Measurements from ENCODE around the gene FAM171A2.

Gene FAM171A2

DNA sequence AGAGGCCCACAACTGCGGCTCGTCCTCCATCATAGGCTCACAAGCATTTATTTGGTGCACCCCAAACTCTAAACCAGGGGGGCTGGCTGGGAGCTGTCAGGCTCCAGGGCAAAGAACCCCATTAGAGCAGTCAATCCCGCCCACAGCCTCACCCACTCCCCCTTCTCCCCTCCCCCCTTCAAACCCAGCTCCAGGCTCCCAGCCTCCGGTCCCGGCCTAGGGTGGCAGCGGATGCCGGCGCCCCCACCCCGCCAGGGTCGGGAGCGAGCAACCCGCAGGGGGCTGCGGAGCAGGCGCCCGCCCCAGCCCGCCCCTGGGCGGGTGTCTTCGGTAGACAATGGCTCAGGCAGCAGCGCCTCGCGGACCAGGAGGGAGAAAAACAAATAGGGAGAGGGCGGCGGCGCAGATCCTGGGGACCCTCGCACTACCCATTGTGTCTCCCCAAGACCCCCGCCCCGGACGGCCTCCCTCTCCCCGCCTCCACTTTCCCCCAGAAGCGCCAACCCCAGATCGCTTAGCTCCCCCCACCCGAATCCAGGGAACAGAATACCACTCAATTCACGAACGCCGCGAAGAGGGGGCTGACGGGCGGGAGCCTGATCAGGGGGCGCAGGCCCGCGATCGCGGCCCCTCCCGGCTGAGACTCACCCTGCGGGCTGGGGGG is 572 bp downstream of the FAM171A2 start:
- DNase-seq (ENCODE audit: low read depth), result no peak
- TF ChIP-seq, protein P1, sequence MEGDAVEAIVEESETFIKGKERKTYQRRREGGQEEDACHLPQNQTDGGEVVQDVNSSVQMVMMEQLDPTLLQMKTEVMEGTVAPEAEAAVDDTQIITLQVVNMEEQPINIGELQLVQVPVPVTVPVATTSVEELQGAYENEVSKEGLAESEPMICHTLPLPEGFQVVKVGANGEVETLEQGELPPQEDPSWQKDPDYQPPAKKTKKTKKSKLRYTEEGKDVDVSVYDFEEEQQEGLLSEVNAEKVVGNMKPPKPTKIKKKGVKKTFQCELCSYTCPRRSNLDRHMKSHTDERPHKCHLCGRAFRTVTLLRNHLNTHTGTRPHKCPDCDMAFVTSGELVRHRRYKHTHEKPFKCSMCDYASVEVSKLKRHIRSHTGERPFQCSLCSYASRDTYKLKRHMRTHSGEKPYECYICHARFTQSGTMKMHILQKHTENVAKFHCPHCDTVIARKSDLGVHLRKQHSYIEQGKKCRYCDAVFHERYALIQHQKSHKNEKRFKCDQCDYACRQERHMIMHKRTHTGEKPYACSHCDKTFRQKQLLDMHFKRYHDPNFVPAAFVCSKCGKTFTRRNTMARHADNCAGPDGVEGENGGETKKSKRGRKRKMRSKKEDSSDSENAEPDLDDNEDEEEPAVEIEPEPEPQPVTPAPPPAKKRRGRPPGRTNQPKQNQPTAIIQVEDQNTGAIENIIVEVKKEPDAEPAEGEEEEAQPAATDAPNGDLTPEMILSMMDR (conservative IDR thresholded peaks at IDR 0.05; ENCODE audit: low read depth, low read length), result no peak
- peak overlapping the region; percentile 71 for H3K4me3 ChIP-seq (ENCODE audit: low read length)

DNA sequence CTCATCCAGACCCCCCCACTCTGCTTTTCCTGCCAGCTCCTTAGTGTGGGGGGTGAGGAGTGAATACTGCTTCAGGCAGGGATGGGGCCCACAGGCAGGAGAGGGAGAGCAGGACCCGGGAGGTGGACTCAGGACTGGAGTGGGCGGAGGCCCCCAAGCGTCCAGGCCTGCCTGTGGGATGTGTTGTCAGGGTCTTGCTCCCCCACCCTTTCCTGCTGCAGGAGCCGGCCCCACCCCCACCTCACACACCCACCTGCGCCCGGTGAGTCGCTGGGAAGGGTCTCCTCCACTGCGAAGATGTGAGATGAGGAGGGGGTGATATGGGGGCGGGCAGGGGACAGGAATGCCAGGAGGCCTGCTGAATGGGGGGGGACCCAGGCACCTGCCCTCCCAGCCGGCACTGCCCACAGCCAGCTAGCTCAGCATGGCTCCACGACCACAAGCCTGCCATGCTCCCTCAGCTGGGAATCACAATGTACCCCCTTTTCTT is 1.1 kb downstream of the FAM171A2 start:
- no peak for DNase-seq (ENCODE audit: low read depth)
- H3K4me3 ChIP-seq (ENCODE audit: low read length), result peak overlapping the region; percentile 71
- TF ChIP-seq, protein P1 (conservative IDR thresholded peaks at IDR 0.05; ENCODE audit: low read depth, low read length), result no peak

DNA sequence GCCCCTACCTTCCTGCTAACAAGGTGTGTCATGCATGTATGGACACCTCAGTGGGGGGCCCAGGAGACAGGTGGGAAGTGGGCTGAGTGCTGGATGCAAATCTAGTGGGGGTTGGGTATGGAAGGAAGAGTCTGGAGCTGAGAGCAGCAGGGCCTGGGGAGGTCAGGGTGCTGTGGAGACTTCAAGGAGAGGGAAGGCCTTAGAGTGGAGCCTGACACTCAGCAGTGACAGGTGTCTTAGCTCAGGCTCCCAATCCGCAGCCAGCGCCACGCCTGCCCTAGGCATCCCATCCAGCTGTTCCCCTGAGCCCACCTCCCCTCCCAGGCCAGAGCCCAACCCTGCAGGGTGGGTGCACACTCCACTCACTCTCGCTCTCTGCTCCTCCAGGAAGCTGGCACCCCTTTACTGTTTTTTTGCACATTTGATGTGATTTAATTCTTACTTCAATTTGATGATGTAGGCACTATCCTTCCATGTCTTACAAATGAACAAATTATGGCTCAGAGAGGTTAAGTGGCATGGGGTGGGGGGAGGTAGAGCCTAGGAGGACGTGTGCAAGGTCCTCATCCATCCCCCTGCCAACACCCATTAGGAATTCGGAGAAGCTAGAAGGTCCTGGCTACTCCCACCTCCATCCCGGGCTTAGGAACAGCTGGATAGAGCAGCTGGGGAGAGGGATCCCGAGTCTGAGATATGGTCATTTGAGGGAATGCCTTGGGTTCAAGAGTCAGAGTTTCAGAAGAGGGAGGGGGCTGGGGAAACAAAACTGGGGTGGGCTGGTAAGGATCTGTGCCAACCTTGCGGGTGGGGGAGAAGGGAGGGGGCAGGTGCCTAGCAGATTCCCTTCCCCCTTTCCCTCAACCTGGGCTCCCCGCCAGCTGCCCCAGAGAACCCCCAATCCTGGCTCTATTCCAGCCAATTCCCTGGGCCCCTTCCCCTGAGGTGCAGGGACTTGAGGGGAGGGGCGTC is 2.1 kb downstream of the FAM171A2 start:
- H3K4me3 ChIP-seq (ENCODE audit: low read length), result peak overlapping the region; percentile 71
- TF ChIP-seq, protein P1 (conservative IDR thresholded peaks at IDR 0.05; ENCODE audit: low read depth, low read length), result no peak
- no peak for DNase-seq (ENCODE audit: low read depth)

DNA sequence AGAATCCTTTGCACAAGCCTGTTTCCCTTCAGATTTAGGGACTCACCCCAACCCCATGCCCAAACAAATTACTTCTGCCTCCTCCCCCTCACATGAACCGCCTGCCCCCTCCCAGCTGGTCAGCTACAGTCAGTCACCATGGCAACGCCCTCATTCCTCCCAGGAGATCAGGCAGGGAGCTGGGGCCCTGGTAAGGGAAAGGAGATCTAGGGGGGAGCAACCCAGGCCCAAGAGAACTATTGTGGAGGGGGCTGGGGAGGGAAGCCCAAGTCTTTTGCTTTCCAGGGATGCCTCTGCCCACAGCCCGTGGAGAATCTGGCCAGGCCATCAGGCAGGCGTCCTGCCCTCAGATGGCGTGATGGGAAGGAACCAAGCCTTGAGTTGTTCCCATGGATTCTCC is 2.8 kb downstream of the FAM171A2 start:
- no peak overlapping the region for H3K4me3 ChIP-seq (ENCODE audit: low read length)
- no peak for DNase-seq (ENCODE audit: low read depth)
- TF ChIP-seq, protein P1 (conservative IDR thresholded peaks at IDR 0.05; ENCODE audit: low read depth, low read length), result no peak

DNA sequence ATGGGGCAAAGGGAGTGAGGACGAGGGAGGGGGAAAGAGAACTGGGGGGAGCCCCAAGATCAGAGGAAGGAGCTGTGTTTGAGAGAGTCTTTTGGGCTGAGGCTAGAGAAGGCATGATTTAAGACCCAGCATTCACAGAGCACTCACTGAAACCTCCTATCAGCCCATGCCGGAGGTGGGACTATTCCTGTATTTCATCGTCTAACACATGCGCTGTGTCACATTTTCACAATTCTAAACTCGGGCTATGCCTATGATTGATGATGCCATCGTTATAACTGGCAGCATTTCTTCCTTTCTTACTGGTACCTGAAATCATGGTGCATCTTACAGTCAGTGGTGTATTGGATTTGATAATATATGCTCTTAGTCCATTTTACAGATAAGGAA is 3.5 kb downstream of the FAM171A2 start:
- no peak overlapping the region for H3K4me3 ChIP-seq (ENCODE audit: low read length)
- no peak for DNase-seq (ENCODE audit: low read depth)
- TF ChIP-seq, protein P1 (conservative IDR thresholded peaks at IDR 0.05; ENCODE audit: low read depth, low read length), result no peak

DNA sequence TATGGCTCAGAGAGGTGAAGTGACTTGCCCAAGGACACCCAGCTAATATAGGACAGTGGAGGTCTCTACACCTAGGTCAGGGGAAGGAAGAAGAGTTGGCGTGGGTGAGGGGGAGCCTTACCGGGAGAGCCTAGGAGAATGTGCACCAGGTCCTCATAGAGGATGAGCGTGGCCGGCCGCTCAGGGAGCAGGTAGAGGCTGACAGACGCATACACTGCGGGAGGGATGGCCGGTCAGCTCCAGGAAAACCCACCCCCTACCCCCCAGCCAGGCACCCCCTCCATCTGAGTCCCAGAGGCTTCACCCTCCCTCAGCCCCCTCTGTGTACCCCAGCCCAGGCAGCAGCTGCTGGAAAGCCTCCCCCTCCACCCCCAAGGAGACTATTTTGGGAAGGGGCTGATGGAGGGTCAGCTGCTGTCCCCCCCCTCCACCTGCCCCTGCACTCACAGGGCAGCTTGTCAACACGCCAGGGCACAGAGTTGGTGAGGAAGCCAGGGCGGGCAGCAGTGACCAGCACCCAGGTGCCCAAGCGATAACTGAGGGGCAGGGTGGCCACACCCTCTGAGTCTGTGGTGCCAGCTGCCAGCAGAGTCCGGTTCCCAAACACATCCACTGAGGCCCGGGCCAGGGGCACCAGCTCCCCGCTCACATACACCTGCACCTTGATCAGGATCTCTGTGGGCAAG is 4.1 kb downstream of the FAM171A2 start:
- DNase-seq (ENCODE audit: low read depth), result no peak
- no peak overlapping the region for H3K4me3 ChIP-seq (ENCODE audit: low read length)
- TF ChIP-seq, protein P1 (conservative IDR thresholded peaks at IDR 0.05; ENCODE audit: low read depth, low read length), result no peak

All from retinal pigment epithelial cell (primary cell).